MCF 10A (cell line): ENCODE data around the gene ARHGEF28. TPM values are rescaled to one million over a fixed set of nuclear protein-coding genes. Genes with fewer than 3 reads are reported as not detected.

Experiments used
- BruUV-seq: library from RNA; stranded (reverse); fragments of 400-500 nt; replicated peaks from 2 replicates; lab custom pipeline; 2021; lab: Mats Ljungman, UMichigan
- CTCF ChIA-PET: fragments of 300-600 bp; sonication (Branson Sonifier 250); formaldehyde crosslinking; extraction: SDS; loops from one replicate; lab custom pipeline; 2021; ENCODE audit warnings: antibody characterized with exemption, inconsistent platforms; lab: Yijun Ruan, JAX
- POLR2A ChIA-PET: fragments of 300-600, 350-650 bp; sonication (Branson Sonifier 250); formaldehyde crosslinking; extraction: SDS; loops from one replicate; lab custom pipeline; 2020; ENCODE audit warnings: antibody characterized with exemption, inconsistent platforms; lab: Yijun Ruan, JAX
- DNase-seq: peaks from one replicate; pipeline ENCODE4 v3.0.0-alpha.2; 2018; ENCODE audit not compliant: unreplicated experiment
- H3K27ac Mint-ChIP-seq: one replicate; pipeline ENCODE4 v1.8.0; 2022; ENCODE audit warnings: mild to moderate bottlenecking, low read depth, mixed read lengths; ENCODE audit not compliant: unreplicated experiment
- H3K27me3 Mint-ChIP-seq: one replicate; pipeline ENCODE4 v1.8.0; 2022; ENCODE audit warnings: mixed read lengths; ENCODE audit not compliant: insufficient read depth, unreplicated experiment
- H3K36me3 Mint-ChIP-seq: one replicate; pipeline ENCODE4 v1.8.0; 2022; ENCODE audit warnings: mild to moderate bottlenecking, moderate library complexity, mixed read lengths; ENCODE audit not compliant: insufficient read depth, unreplicated experiment
- H3K4me1 Mint-ChIP-seq: one replicate; pipeline ENCODE4 v1.8.0; 2022; ENCODE audit warnings: mixed read lengths; ENCODE audit not compliant: insufficient read depth, unreplicated experiment
- H3K4me3 Mint-ChIP-seq: one replicate; pipeline ENCODE4 v1.8.0; 2022; ENCODE audit warnings: mild to moderate bottlenecking, moderate library complexity, mixed read lengths; ENCODE audit not compliant: unreplicated experiment
- H3K9me3 Mint-ChIP-seq: one replicate; pipeline ENCODE4 v1.8.0; 2022; ENCODE audit warnings: mixed read lengths; ENCODE audit not compliant: unreplicated experiment
- CTCF ChIP-seq: fragments of 200-600 bp; IDR thresholded peaks from one replicate; pipeline ENCODE4 v1.8.0; 2022; ENCODE audit warnings: antibody characterized with exemption, mild to moderate bottlenecking; ENCODE audit not compliant: unreplicated experiment
- intact Hi-C: fragments of 100-400 bp; cut with micrococcal nuclease; formaldehyde crosslinking; loops from 2 replicates; pipeline ENCODE4 v1.14.1; 2022
- total RNA-seq: library from RNA; stranded (reverse); gene quantifications from 2 replicates; pipeline ENCODE4 v1.2.3, GENCODE V29; 2022

The ARHGEF28 gene
- total RNA-seq, 1 experiment from 2014 or later: 34.8 TPM

GRCh38 chr5:73952872-73953271, 326.9 kb downstream of the ARHGEF28 start:
- ChIA-PET CTCF (interaction anchor here (0.6 kb wide), 1 partner anchor 53 kb away, joined by 3 read pairs; no protein-coding TSS in a partner anchor), POLR2A (no interaction called here)
- no peaks in the 10 kb centered on the region for H3K27me3 Mint-ChIP-seq
- peaks cover 6% of the 10 kb centered on the region for H3K36me3 Mint-ChIP-seq
- BruUV-seq: no TSS peak
- intact Hi-C loops: no loop called here
- no peaks in the 10 kb centered on the region for H3K9me3 Mint-ChIP-seq
- H3K4me3 Mint-ChIP-seq: no peak overlapping the region
- peaks cover 31% of the 10 kb centered on the region for H3K4me1 Mint-ChIP-seq
- no peak for TF ChIP-seq CTCF
- H3K27ac Mint-ChIP-seq: no peak overlapping the region
- no peak for DNase-seq

- DNase-seq: no peak
- TF ChIP-seq CTCF: no peak
- Mint-ChIP-seq H3K36me3 (peaks cover 6% of the 10 kb centered on the region), H3K27me3 (no peaks in the 10 kb centered on the region), H3K4me3 (no peak overlapping the region), H3K4me1 (peaks cover 24% of the 10 kb centered on the region), H3K9me3 (no peaks in the 10 kb centered on the region), H3K27ac (no peak overlapping the region)
- intact Hi-C loops: no loop called here
- POLR2A ChIA-PET: interaction anchor here (1.5 kb wide), 1 partner anchor 8 kb away, joined by 5 read pairs; no protein-coding TSS in a partner anchor
- CTCF ChIA-PET: no interaction called here
- no TSS peak for BruUV-seq
These were observed 328.4 kb downstream of the ARHGEF28 start for GRCh38 chr5:73954381-73954780.

GRCh38 chr5:73955271-73955846, 329.4 kb downstream of the ARHGEF28 start:
- Mint-ChIP-seq H3K4me3 (no peak overlapping the region), H3K27me3 (no peaks in the 10 kb centered on the region), H3K9me3 (no peaks in the 10 kb centered on the region), H3K27ac (no peak overlapping the region), H3K36me3 (peaks cover 6% of the 10 kb centered on the region), H3K4me1 (peaks cover 25% of the 10 kb centered on the region)
- BruUV-seq: no TSS peak
- DNase-seq: no peak
- no peak for TF ChIP-seq CTCF
- CTCF ChIA-PET: no interaction called here
- POLR2A ChIA-PET: interaction anchor here (1.3 to 1.5 kb wide), 2 partner anchors 9 to 17 kb away, joined by 4 to 5 read pairs; no protein-coding TSS in a partner anchor
- intact Hi-C loops: no loop called here

- Mint-ChIP-seq H3K27ac (peak overlapping the region; percentile 37), H3K4me1 (peaks cover 21% of the 10 kb centered on the region), H3K27me3 (no peaks in the 10 kb centered on the region), H3K4me3 (no peak overlapping the region), H3K36me3 (peaks cover 6% of the 10 kb centered on the region), H3K9me3 (no peaks in the 10 kb centered on the region)
- peak; percentile 88 for DNase-seq
- ChIA-PET CTCF (interaction anchor here (0.5 to 1.2 kb wide), 2 partner anchors 15 to 17 kb away, joined by 3 to 6 read pairs; no protein-coding TSS in a partner anchor), POLR2A (interaction anchor here (0.8 kb wide), 1 partner anchor 683 kb away, joined by 3 read pairs; the partner anchor contains the start of gene ENC1)
- TF ChIP-seq CTCF: no peak
- no TSS peak for BruUV-seq
- intact Hi-C loops: no loop called here
These were observed 331.5 kb downstream of the ARHGEF28 start for GRCh38 chr5:73957397-73958001.
